Measurements from ENCODE around the gene CGB2.

DNA sequence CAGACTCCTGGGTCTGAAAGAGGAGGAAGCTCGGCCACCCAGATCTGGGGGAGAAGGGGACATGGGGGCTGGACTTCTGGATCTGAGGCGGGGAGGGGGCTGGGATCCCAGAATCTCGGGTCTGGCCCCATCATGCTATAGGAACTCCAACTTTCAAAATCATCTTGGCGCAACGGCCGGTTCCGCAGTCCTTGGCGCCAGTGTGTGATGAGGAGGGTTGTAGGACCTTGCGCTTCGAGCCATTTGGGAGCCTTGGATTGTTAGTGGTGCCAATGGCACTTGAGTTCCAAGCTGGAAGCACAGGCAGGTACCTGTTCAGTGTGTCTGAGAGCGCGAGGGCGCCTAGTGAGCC, 37.7 kb upstream of the CGB2 start:
- no peak for TF ChIP-seq EZH2 (IDR thresholded peaks at IDR 0.05; ENCODE audit: insufficient read depth, poor library complexity, severe bottlenecking)
- TF ChIP-seq EZH2phosphoT487 (IDR thresholded peaks at IDR 0.05; ENCODE audit: insufficient read depth, low read depth) = no peak
